Ectodermal cell (in vitro differentiated cells): ENCODE data around the gene CDYL.

Source experiments
- H3K27ac ChIP-seq: 2 replicates; pipeline ENCODE4 v1.7.0; 2013; ENCODE audit warnings: mild to moderate bottlenecking, low read depth, low read length; ENCODE audit not compliant: insufficient read depth, poor library complexity, severe bottlenecking
- H3K27me3 ChIP-seq: 2 replicates; pipeline ENCODE4 v1.7.0; 2013; ENCODE audit warnings: mild to moderate bottlenecking, low read length; ENCODE audit not compliant: insufficient read depth, control insufficient read depth, poor library complexity, severe bottlenecking
- H3K36me3 ChIP-seq: one replicate; pipeline ENCODE4 v1.7.0; 2013; ENCODE audit warnings: low read length; ENCODE audit not compliant: control insufficient read depth, insufficient read depth
- H3K4me1 ChIP-seq: one replicate; pipeline ENCODE4 v1.7.0; 2013; ENCODE audit warnings: low read length; ENCODE audit not compliant: control insufficient read depth, insufficient read depth
- H3K4me3 ChIP-seq: 2 replicates; pipeline ENCODE4 v1.7.0; 2013; ENCODE audit warnings: low read depth, low read length, control low read depth; ENCODE audit not compliant: insufficient read depth
- H3K9me3 ChIP-seq: 2 replicates; pipeline ENCODE4 v1.7.0; 2013; ENCODE audit warnings: mild to moderate bottlenecking, low read length, moderate library complexity; ENCODE audit not compliant: control insufficient read depth
- WGBS, 2 experiments: methylation state at CpG; one replicate each; pipeline ENCODE4 v1.1.7; 2013; ENCODE audit warnings: missing lambda C conversion rate in 2 of 2; 5-methylcytosine and 5-hydroxymethylcytosine counted together

Gene CDYL

DNA sequence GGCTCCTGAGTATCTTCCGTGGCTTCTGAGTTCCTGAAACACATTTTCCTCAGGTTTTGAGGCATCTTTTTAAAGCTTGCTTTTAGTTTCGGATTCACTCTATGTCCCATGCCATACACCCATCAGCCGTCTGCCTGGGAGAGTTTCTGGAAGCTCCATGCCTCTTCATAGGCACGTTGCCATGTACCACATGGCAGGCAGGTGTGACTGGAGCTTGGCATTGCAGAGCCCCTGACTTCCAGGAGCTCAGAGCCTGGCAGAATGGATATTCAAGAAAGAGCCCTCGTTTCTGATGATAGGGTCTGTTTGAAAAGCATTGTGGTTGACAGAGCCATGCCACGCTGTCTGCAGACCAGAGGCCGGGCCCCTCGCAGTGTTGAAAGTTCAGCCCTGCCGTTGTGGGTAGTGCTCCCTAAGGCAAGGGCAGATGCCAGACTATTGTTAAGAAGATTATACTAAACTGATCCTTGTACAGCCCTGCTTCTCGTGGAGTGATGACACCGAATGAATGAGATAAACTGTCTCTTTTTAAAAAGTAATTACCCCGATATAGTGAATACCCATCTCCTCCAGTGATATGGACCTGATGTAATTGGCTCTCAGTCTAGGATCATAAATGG lies 127.7 kb downstream of the CDYL start:
- H3K36me3 ChIP-seq = peaks cover 6% of the 10 kb centered on the region
- WGBS, 2 experiments = 87 to 88% methylated on average over 12 of the region's 12 CpGs

DNA sequence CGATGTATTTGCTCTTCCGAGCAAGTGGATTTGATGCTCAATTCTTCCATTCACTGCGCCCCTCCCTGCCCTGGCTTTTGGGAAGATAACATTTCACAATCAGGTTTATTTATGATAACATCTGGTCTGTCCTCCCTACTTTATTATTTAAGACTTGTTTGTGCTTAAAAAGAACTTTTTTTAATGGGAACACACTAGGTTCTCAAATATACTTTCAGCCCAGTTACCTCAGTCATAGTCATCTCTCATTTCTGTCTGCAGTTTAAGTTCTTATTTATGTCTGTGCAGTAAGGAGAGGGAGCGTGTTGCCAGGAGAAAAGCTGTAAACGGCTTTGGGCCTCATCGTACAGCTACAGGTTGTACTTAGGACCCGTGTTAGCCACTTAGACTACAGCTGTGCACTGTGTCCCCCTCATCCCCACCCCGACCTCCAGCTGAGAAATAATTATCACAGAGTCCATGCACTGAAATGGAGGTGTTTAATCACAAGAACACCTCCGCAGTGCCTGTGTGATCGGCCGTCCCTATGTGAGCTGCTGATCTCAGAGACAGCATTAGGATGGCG lies 128.3 kb downstream of the CDYL start:
- no peaks in the 10 kb centered on the region for H3K36me3 ChIP-seq
- no peaks in the 10 kb centered on the region for H3K27me3 ChIP-seq
- no peaks in the 10 kb centered on the region for H3K9me3 ChIP-seq
- H3K27ac ChIP-seq = no peak overlapping the region
- WGBS, 2 experiments = 95 to 97% methylated on average over 12 of the region's 12 CpGs
- H3K4me3 ChIP-seq = no peak overlapping the region
- peaks cover 4% of the 10 kb centered on the region for H3K4me1 ChIP-seq

More for the DNA sequence above, 127.7 kb downstream of the CDYL start:
- H3K27ac ChIP-seq = no peak overlapping the region
- no peaks in the 10 kb centered on the region for H3K9me3 ChIP-seq
- H3K4me1 ChIP-seq = peaks cover 4% of the 10 kb centered on the region
- H3K27me3 ChIP-seq = no peaks in the 10 kb centered on the region
- no peak overlapping the region for H3K4me3 ChIP-seq

- no peak overlapping the region for H3K4me3 ChIP-seq
Observed at GRCh38 chr6:4905826-4906225, 129.6 kb downstream of the CDYL start.

DNA sequence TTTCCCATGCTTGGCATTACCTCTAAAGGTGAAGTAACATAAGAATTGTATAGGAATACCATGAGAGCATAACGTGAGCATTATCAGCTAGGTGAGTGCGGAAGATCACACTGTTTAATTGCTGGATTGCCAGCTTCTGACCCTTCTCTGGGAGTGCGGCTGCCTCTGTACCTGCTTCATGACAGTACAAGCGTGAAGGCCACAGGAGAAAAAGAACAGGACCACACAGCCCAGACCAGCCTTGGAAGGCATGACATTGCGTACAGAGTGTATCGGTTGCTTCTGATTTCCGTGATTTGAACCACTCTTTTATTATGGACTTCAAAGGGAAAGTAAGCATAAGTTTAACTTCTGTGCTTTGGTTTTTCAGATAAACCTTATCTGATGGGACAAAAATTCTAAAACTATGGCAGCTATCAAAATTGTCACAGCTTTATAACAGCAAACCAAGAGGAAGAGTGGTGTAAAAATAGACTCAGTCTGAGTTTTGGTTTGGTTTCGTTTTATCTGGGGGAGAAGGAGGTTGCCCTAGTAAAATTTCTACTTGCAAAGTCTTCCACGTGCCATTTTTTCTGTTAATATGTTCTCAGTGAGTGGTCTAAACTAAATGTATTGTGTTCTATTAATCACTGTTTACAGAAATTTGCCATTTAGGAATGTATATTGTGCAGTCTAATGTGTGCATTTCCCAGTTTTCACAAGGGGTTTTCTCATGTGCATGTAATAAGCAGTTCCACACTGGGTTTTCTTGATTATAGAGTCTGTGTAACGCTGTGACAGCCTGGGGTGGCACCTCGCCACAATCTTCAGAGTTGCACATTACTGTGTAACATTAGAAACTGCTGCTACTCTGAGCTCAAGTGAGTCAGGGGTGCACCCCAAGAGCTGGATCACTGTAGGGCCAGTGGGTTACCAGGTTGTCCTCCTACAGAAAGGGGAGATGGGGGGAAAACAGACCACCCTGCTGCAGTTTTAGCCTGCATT lies 130.4 kb downstream of the CDYL start:
- WGBS, 2 experiments = 93 to 97% methylated on average over 11 of the region's 11 CpGs
- no peak overlapping the region for H3K27ac ChIP-seq
- H3K4me3 ChIP-seq = no peak overlapping the region
- H3K9me3 ChIP-seq = no peaks in the 10 kb centered on the region
- H3K36me3 ChIP-seq = no peaks in the 10 kb centered on the region
- H3K27me3 ChIP-seq = no peaks in the 10 kb centered on the region
- peaks cover 4% of the 10 kb centered on the region for H3K4me1 ChIP-seq

More at GRCh38 chr6:4905826-4906225, 129.6 kb downstream of the CDYL start:
- no peaks in the 10 kb centered on the region for H3K9me3 ChIP-seq
- WGBS, 2 experiments = 85 to 96% methylated on average over 3 of the region's 3 CpGs
- no peaks in the 10 kb centered on the region for H3K27me3 ChIP-seq
- H3K27ac ChIP-seq = no peak overlapping the region
- H3K4me1 ChIP-seq = peaks cover 4% of the 10 kb centered on the region
- H3K36me3 ChIP-seq = no peaks in the 10 kb centered on the region

GRCh38 chr6:4907602-4908001 lies 131.4 kb downstream of the CDYL start:
- H3K9me3 ChIP-seq = no peaks in the 10 kb centered on the region
- H3K36me3 ChIP-seq = no peaks in the 10 kb centered on the region
- no peak overlapping the region for H3K27ac ChIP-seq
- no peak overlapping the region for H3K4me3 ChIP-seq
- 94 to 96% methylated on average over 6 of the region's 6 CpGs for WGBS, 2 experiments
- peaks cover 8% of the 10 kb centered on the region for H3K4me1 ChIP-seq
- no peaks in the 10 kb centered on the region for H3K27me3 ChIP-seq

DNA sequence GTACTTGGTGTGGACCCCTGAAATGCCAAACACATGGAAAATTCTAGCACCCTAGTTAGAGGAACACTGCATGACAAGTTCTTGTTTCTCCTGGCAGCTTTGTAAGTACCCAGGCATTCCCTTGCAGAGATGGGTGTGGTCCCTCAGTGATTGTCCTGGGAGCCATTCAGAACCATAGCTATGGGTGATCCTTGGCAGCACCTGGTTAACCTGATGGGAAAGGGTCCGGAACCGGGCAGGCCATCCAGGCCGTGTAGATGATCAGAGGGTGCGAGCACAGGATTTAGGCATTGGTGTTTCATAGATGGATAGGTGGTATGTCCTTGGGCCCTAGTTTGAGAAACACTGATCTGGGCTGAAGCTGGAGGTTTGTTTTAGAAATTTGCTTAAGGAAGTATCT lies 131.9 kb downstream of the CDYL start:
- Histone ChIP-seq H3K27ac (no peak overlapping the region), H3K9me3 (no peaks in the 10 kb centered on the region), H3K4me1 (peaks cover 11% of the 10 kb centered on the region), H3K27me3 (no peaks in the 10 kb centered on the region), H3K4me3 (no peak overlapping the region), H3K36me3 (no peaks in the 10 kb centered on the region)
- WGBS, 2 experiments = 97% methylated on average over 4 of the region's 4 CpGs

- H3K4me3 ChIP-seq = no peak overlapping the region
- H3K27me3 ChIP-seq = no peaks in the 10 kb centered on the region
- no peaks in the 10 kb centered on the region for H3K36me3 ChIP-seq
- WGBS, 2 experiments = 88 to 97% methylated on average over 9 to 10 of the region's 10 CpGs
- H3K9me3 ChIP-seq = no peaks in the 10 kb centered on the region
- H3K4me1 ChIP-seq = peaks cover 7% of the 10 kb centered on the region
- no peak overlapping the region for H3K27ac ChIP-seq
Observed at GRCh38 chr6:4909063-4909706, 133.0 kb downstream of the CDYL start.

DNA sequence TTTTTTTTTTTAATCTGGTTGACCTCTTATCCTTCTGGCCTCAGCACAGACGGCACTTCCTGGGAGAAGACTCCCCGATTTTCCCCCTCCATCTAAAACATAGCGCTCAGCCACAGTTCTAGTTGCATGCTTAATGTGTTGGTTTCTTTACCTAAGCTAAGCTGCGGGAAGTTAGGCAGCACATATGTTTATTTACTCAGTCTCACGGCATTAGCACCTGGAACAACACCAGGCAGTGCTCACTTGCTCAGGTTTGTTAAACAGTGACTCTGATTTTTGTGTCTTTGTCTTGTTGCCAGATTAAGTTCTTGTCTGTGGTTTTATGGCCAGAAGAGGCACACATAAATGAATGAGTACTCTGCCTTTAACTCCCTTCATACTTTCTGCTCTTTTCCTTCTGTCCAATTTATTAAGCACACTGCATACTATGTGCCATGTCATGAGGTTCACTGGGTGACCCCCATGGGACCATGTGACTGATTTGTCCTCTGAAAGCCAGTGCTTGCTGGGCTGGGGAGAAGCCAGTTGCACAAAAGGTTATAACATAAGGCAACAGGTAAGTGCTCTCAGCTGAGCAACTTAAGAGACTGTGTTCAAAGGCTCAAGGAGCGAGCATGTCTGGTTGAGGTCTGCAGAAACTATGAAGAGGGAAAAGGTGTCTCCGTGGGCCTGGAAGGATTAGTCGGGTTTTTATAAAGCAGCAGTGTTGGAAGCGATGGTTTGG lies 134.0 kb downstream of the CDYL start:
- Histone ChIP-seq H3K4me3 (no peak overlapping the region), H3K4me1 (peaks cover 7% of the 10 kb centered on the region), H3K27me3 (no peaks in the 10 kb centered on the region), H3K27ac (no peak overlapping the region), H3K36me3 (no peaks in the 10 kb centered on the region), H3K9me3 (no peaks in the 10 kb centered on the region)
- WGBS, 2 experiments = 96 to 97% methylated on average over 9 of the region's 9 CpGs

- Histone ChIP-seq H3K4me1 (peaks cover 7% of the 10 kb centered on the region), H3K4me3 (no peak overlapping the region), H3K27ac (peak overlapping the region; percentile 21), H3K9me3 (no peaks in the 10 kb centered on the region), H3K27me3 (no peaks in the 10 kb centered on the region), H3K36me3 (no peaks in the 10 kb centered on the region)
- WGBS, 2 experiments = 83 to 91% methylated on average over 5 of the region's 5 CpGs
Observed at GRCh38 chr6:4912559-4912958, 136.4 kb downstream of the CDYL start.
